ENCODE data around the gene METRNL. TPM values are rescaled to one million over a fixed set of nuclear protein-coding genes. Genes with fewer than 3 reads are reported as not detected.
"Not testable (repeated sequence)": the region's sequence is repeated elsewhere in the genome, so short reads cannot be mapped to it uniquely, and the experiment has no call there.

The METRNL gene
- total and polyA plus RNA-seq, 8 donors: 12.7 to 61.8 (median 19.2) TPM

GRCh38 chr17:83136931-83137330, 57.5 kb downstream of the METRNL start:
- Histone ChIP-seq H3K4me1 (no peaks in the 10 kb centered on the region), H3K4me3 (no peak overlapping the region), H3K36me3 (no peaks in the 10 kb centered on the region), H3K9me3 (no peaks in the 10 kb centered on the region), H3K27ac (no peak overlapping the region), H3K27me3 (peaks cover 0 to 28% of the 10 kb centered on the region in 2 donors)
- DNase-seq (peak in 1 of 4 donors; percentile 64), ATAC-seq (no peak)
- intact Hi-C loops (cut with DNase I): no loop called here
- no peak for TF ChIP-seq CTCF (IDR thresholded peaks at IDR 0.05)

GRCh38 chr17:83137523-83137922, 58.1 kb downstream of the METRNL start:
- Histone ChIP-seq H3K9me3 (peaks cover 0 to under 1% of the 10 kb centered on the region in 2 donors), H3K4me1 (no peaks in the 10 kb centered on the region), H3K4me3 (no peak overlapping the region), H3K27ac (no peak overlapping the region), H3K36me3 (no peaks in the 10 kb centered on the region), H3K27me3 (peaks cover 0 to 28% of the 10 kb centered on the region in 2 donors)
- peak in 1 of 4 donors; percentile 45 for DNase-seq
- intact Hi-C loops (cut with DNase I): no loop called here
- TF ChIP-seq CTCF (IDR thresholded peaks at IDR 0.05): no peak
- no peak for ATAC-seq

- DNase-seq: no peak
- Histone ChIP-seq H3K27ac (no peak overlapping the region), H3K4me3 (no peak overlapping the region), H3K36me3 (no peaks in the 10 kb centered on the region), H3K9me3 (peaks cover 0 to 3% of the 10 kb centered on the region in 2 donors), H3K4me1 (no peaks in the 10 kb centered on the region), H3K27me3 (peaks cover 0 to 28% of the 10 kb centered on the region in 2 donors)
- intact Hi-C loops (cut with DNase I): no loop called here
- no peak for TF ChIP-seq CTCF (IDR thresholded peaks at IDR 0.05)
- ATAC-seq: no peak
Observed at GRCh38 chr17:83138820-83139219, 59.4 kb downstream of the METRNL start.

- intact Hi-C loops (cut with DNase I); H3K4me3 ChIP-seq; H3K4me1 ChIP-seq; DNase-seq; ATAC-seq; H3K27ac ChIP-seq; H3K36me3 ChIP-seq; H3K9me3 ChIP-seq: not testable (repeated sequence)
- H3K27me3 ChIP-seq: peaks cover 0 to 28% of the 10 kb centered on the region in 2 donors
Observed at GRCh38 chr17:83139541-83140248, 60.3 kb downstream of the METRNL start.

GRCh38 chr17:83140249-83140566, 60.8 kb downstream of the METRNL start:
- H3K4me3 ChIP-seq; intact Hi-C loops (cut with DNase I); H3K36me3 ChIP-seq; H3K4me1 ChIP-seq; H3K9me3 ChIP-seq; ATAC-seq; H3K27ac ChIP-seq; DNase-seq: not testable (repeated sequence)
- H3K27me3 ChIP-seq: peaks cover 0 to 28% of the 10 kb centered on the region in 2 donors

GRCh38 chr17:83142619-83143018, 63.2 kb downstream of the METRNL start:
- ATAC-seq (no peak), DNase-seq (no peak)
- Histone ChIP-seq H3K4me1 (peaks cover 0 to 5% of the 10 kb centered on the region in 2 donors), H3K36me3 (no peaks in the 10 kb centered on the region), H3K4me3 (no peak overlapping the region), H3K9me3 (peaks cover 0 to 3% of the 10 kb centered on the region in 2 donors), H3K27ac (no peak overlapping the region), H3K27me3 (peaks cover 0 to 10% of the 10 kb centered on the region in 2 donors)
- TF ChIP-seq CTCF (IDR thresholded peaks at IDR 0.05): no peak
- intact Hi-C loops (cut with DNase I): no loop called here
